Neural crest cell (in vitro differentiated cells): ENCODE results near the gene DYNC1I1. TPM values are rescaled to one million over a fixed set of nuclear protein-coding genes. Genes with fewer than 3 reads are reported as not detected.

Experiments
- DNase-seq: peaks from one replicate; pipeline ENCODE4 v3.0.0; 2021; ENCODE audit warnings: low read depth, mixed read lengths, low spot score
- H3K27ac Mint-ChIP-seq: one replicate; pipeline ENCODE4 v1.8.0; 2021; ENCODE audit warnings: mild to moderate bottlenecking, mixed read lengths; ENCODE audit not compliant: unreplicated experiment
- H3K27me3 Mint-ChIP-seq: 2 replicates; pipeline ENCODE4 v1.8.0; 2021; ENCODE audit warnings: low read depth, mild to moderate bottlenecking, mixed read lengths
- H3K36me3 Mint-ChIP-seq: 2 replicates; pipeline ENCODE4 v1.8.0; 2021; ENCODE audit warnings: low read depth, mild to moderate bottlenecking, mixed read lengths
- H3K4me1 Mint-ChIP-seq: 2 replicates; pipeline ENCODE4 v1.8.0; 2021; ENCODE audit warnings: mixed read lengths
- H3K4me3 Mint-ChIP-seq: one replicate; pipeline ENCODE4 v1.8.0; 2021; ENCODE audit warnings: mild to moderate bottlenecking, mixed read lengths
- H3K9me3 Mint-ChIP-seq: 2 replicates; pipeline ENCODE4 v1.8.0; 2021; ENCODE audit warnings: mixed read lengths
- CTCF ChIP-seq: fragments of 200-600 bp; sonication (generic); conservative IDR thresholded peaks from 2 replicates; pipeline ENCODE4 v1.5.0; 2021; ENCODE audit warnings: antibody characterized with exemption, mild to moderate bottlenecking
- total RNA-seq: library from RNA; stranded (reverse); gene quantifications from 2 replicates; pipeline ENCODE4 v1.2.1, GENCODE V29; 2021

The DYNC1I1 gene
- total RNA-seq, 1 donor from 2014 or later = 0.79 TPM

GRCh38 chr7:95867309-95867708, 95.0 kb downstream of the DYNC1I1 start:
- no peaks in the 10 kb centered on the region for H3K27me3 Mint-ChIP-seq
- H3K9me3 Mint-ChIP-seq = no peaks in the 10 kb centered on the region
- TF ChIP-seq CTCF = no peak
- no peak for DNase-seq
- no peaks in the 10 kb centered on the region for H3K36me3 Mint-ChIP-seq
- H3K27ac Mint-ChIP-seq = no peak overlapping the region
- no peak overlapping the region for H3K4me3 Mint-ChIP-seq
- H3K4me1 Mint-ChIP-seq = peaks cover 4% of the 10 kb centered on the region

- peak; percentile 82 for TF ChIP-seq CTCF
- H3K4me3 Mint-ChIP-seq = no peak overlapping the region
- peaks cover 2% of the 10 kb centered on the region for H3K27me3 Mint-ChIP-seq
- no peaks in the 10 kb centered on the region for H3K9me3 Mint-ChIP-seq
- H3K36me3 Mint-ChIP-seq = no peaks in the 10 kb centered on the region
- H3K27ac Mint-ChIP-seq = no peak overlapping the region
- H3K4me1 Mint-ChIP-seq = peaks cover 4% of the 10 kb centered on the region
- peak; percentile 42 for DNase-seq
Observed at GRCh38 chr7:95871075-95871848, 98.9 kb downstream of the DYNC1I1 start.

GRCh38 chr7:95871896-95872295, 99.5 kb downstream of the DYNC1I1 start:
- Mint-ChIP-seq H3K4me3 (no peak overlapping the region), H3K36me3 (no peaks in the 10 kb centered on the region), H3K4me1 (peaks cover 4% of the 10 kb centered on the region), H3K27ac (no peak overlapping the region), H3K9me3 (no peaks in the 10 kb centered on the region), H3K27me3 (peaks cover 2% of the 10 kb centered on the region)
- TF ChIP-seq CTCF = no peak
- DNase-seq = no peak

- H3K36me3 Mint-ChIP-seq = no peaks in the 10 kb centered on the region
- H3K9me3 Mint-ChIP-seq = no peaks in the 10 kb centered on the region
- H3K4me1 Mint-ChIP-seq = peaks cover 4% of the 10 kb centered on the region
- H3K4me3 Mint-ChIP-seq = no peak overlapping the region
- TF ChIP-seq CTCF = no peak
- H3K27ac Mint-ChIP-seq = no peak overlapping the region
- H3K27me3 Mint-ChIP-seq = peaks cover 2% of the 10 kb centered on the region
- DNase-seq = no peak
Observed at GRCh38 chr7:95874129-95874528, 101.8 kb downstream of the DYNC1I1 start.

- no peak overlapping the region for H3K4me3 Mint-ChIP-seq
- peaks cover 4% of the 10 kb centered on the region for H3K4me1 Mint-ChIP-seq
- no peaks in the 10 kb centered on the region for H3K36me3 Mint-ChIP-seq
- no peak overlapping the region for H3K27ac Mint-ChIP-seq
- H3K27me3 Mint-ChIP-seq = peaks cover 2% of the 10 kb centered on the region
- TF ChIP-seq CTCF = no peak
- DNase-seq = no peak
- peaks cover 2% of the 10 kb centered on the region for H3K9me3 Mint-ChIP-seq
Observed at GRCh38 chr7:95874541-95875265, 102.3 kb downstream of the DYNC1I1 start.
